Fibroblast of lung (primary cell): ENCODE data around the gene COX14.

Source experiments
- CTCF ChIP-seq, 2 donors: IDR thresholded peaks in 1 of 2; conservative IDR thresholded peaks in 1 of 2; 1 replicate in 1 of 2; 2 replicates in 1 of 2; pipeline ENCODE4 v1.5.1; 2011 to 2012; ENCODE audit warnings: low read length in 2 of 2, control low read depth in 1 of 2, inconsistent platforms in 1 of 2, low read depth in 1 of 2, mild to moderate bottlenecking in 1 of 2
- EZH2 ChIP-seq: IDR thresholded peaks from 2 replicates; pipeline ENCODE4 v1.5.1; 2012; ENCODE audit warnings: low read length, control low read depth, mild to moderate bottlenecking; ENCODE audit errors: missing control alignments

GRCh38 chr12:50075808-50076170, 36.2 kb upstream of the COX14 start:
- TF ChIP-seq CTCF (conservative IDR thresholded peaks at IDR 0.05 in 1 of 2, IDR thresholded peaks at IDR 0.05 in 1 of 2; ENCODE audit: low read depth in 1 of 2, low read length in 2 of 2) (no peak), EZH2 (no peak)
